OCI-LY1 (cell line): ENCODE results near the gene IL1RN.

ENCODE experiments used
- H2AFZ ChIP-seq: fragments of 200-600 bp; sonication (generic), shearing (Covaris generic); 2 replicates; pipeline ENCODE4 v1.6.0; 2014; ENCODE audit warnings: antibody characterized with exemption, mild to moderate bottlenecking, low read length
- H3F3A ChIP-seq: fragments of 200-600 bp; sonication (generic), shearing (Covaris generic); 2 replicates; pipeline ENCODE4 v1.6.0; 2014; ENCODE audit warnings: mild to moderate bottlenecking, antibody characterized with exemption, low read length, moderate library complexity; ENCODE audit not compliant: insufficient read depth
- H3K27ac ChIP-seq: fragments of 200-600 bp; sonication (generic); 2 replicates; pipeline ENCODE4 v1.5.1; 2014; ENCODE audit warnings: low read length, mixed run types, mild to moderate bottlenecking, low read depth; ENCODE audit not compliant: poor library complexity, severe bottlenecking
- H3K27me3 ChIP-seq: fragments of 200-600 bp; sonication (generic); 2 replicates; pipeline ENCODE4 v1.6.0; 2014; ENCODE audit warnings: antibody characterized with exemption, mild to moderate bottlenecking, low read length, moderate library complexity; ENCODE audit not compliant: insufficient read depth
- H3K36me3 ChIP-seq: fragments of 200-600 bp; sonication (generic); 2 replicates; pipeline ENCODE4 v1.6.1; 2014; ENCODE audit warnings: mild to moderate bottlenecking, antibody characterized with exemption, low read length, moderate library complexity, mixed read lengths; ENCODE audit not compliant: insufficient read depth
- H3K4me1 ChIP-seq: fragments of 200-600 bp; sonication (generic); 2 replicates; pipeline ENCODE4 v1.5.1; 2014; ENCODE audit warnings: mild to moderate bottlenecking, low read length, moderate library complexity; ENCODE audit not compliant: insufficient read depth, severe bottlenecking
- H3K4me2 ChIP-seq: fragments of 200-600 bp; sonication (generic), shearing (Covaris generic); 2 replicates; pipeline ENCODE4 v1.6.1; 2014; ENCODE audit warnings: low read length
- H3K4me3 ChIP-seq: fragments of 200-600 bp; sonication (generic); 2 replicates; pipeline ENCODE4 v1.5.1; 2014; ENCODE audit warnings: low read length, low read depth, mild to moderate bottlenecking, mixed read lengths; ENCODE audit not compliant: poor library complexity, severe bottlenecking
- H3K79me2 ChIP-seq: fragments of 200-600 bp; shearing (Covaris generic); 2 replicates; pipeline ENCODE4 v1.6.1; 2016; ENCODE audit warnings: mixed run types, low read length, mixed read lengths; ENCODE audit not compliant: insufficient read depth
- H3K9ac ChIP-seq: fragments of 200-600 bp; sonication (generic), shearing (Covaris generic); 2 replicates; pipeline ENCODE4 v1.6.1; 2014; ENCODE audit warnings: mild to moderate bottlenecking, low read length, mixed read lengths
- H3K9me2 ChIP-seq: fragments of 200-600 bp; sonication (generic), shearing (Covaris generic); 2 replicates; pipeline ENCODE4 v1.6.1; 2014; ENCODE audit warnings: low read depth, mild to moderate bottlenecking, low read length, mixed read lengths
- H3K9me3 ChIP-seq: fragments of 200-600 bp; shearing (Covaris generic); 2 replicates; pipeline ENCODE4 v1.6.1; 2014; ENCODE audit warnings: low read length, mixed read lengths
- H4K20me1 ChIP-seq: fragments of 200-600 bp; sonication (generic), shearing (Covaris generic); 2 replicates; pipeline ENCODE4 v1.6.0; 2016; ENCODE audit warnings: mild to moderate bottlenecking, low read length; ENCODE audit not compliant: insufficient read depth
- CTCF ChIP-seq: fragments of 200-600 bp; sonication (generic), shearing (Covaris generic); IDR thresholded peaks from 2 replicates; pipeline ENCODE4 v1.5.1; 2017; ENCODE audit warnings: mild to moderate bottlenecking, antibody characterized with exemption, low read length, moderate library complexity, mixed read lengths
- EZH2 ChIP-seq: fragments of 200-600 bp; sonication (generic), shearing (Covaris generic); IDR thresholded peaks from 2 replicates; pipeline ENCODE4 v1.8.0; 2017; ENCODE audit warnings: borderline replicate concordance, mixed run types, mild to moderate bottlenecking, antibody characterized with exemption, low read length, moderate library complexity, mixed read lengths

The IL1RN gene

GRCh38 chr2:113164215-113164929, 37.0 kb downstream of the IL1RN start:
- Histone ChIP-seq H3K27ac (no peak overlapping the region), H3K36me3 (no peaks in the 10 kb centered on the region), H3K4me3 (no peak overlapping the region), H3F3A (no peaks in the 10 kb centered on the region), H3K4me2 (no peak overlapping the region), H3K79me2 (no peaks in the 10 kb centered on the region), H3K27me3 (no peaks in the 10 kb centered on the region), H3K9me3 (no peaks in the 10 kb centered on the region), H3K9me2 (no peaks in the 10 kb centered on the region), H3K4me1 (peaks cover 12% of the 10 kb centered on the region), H2AFZ (no peak overlapping the region), H3K9ac (no peak overlapping the region), H4K20me1 (no peaks in the 10 kb centered on the region)
- TF ChIP-seq EZH2, result no peak
- TF ChIP-seq CTCF, result no peak

GRCh38 chr2:113164930-113165585, 37.7 kb downstream of the IL1RN start:
- no peaks in the 10 kb centered on the region for H3K9me2 ChIP-seq
- H3K27me3 ChIP-seq, result no peaks in the 10 kb centered on the region
- no peak overlapping the region for H3K27ac ChIP-seq
- peaks cover 12% of the 10 kb centered on the region for H3K4me1 ChIP-seq
- H2AFZ ChIP-seq, result no peak overlapping the region
- H3K9ac ChIP-seq, result no peak overlapping the region
- no peaks in the 10 kb centered on the region for H3K79me2 ChIP-seq
- no peaks in the 10 kb centered on the region for H3K36me3 ChIP-seq
- TF ChIP-seq EZH2 (no peak), CTCF (no peak)
- no peak overlapping the region for H3K4me2 ChIP-seq
- no peaks in the 10 kb centered on the region for H4K20me1 ChIP-seq
- no peaks in the 10 kb centered on the region for H3K9me3 ChIP-seq
- no peak overlapping the region for H3K4me3 ChIP-seq
- H3F3A ChIP-seq, result no peaks in the 10 kb centered on the region

GRCh38 chr2:113166187-113166645, 38.8 kb downstream of the IL1RN start:
- peaks cover 12% of the 10 kb centered on the region for H3K4me1 ChIP-seq
- no peaks in the 10 kb centered on the region for H3K9me3 ChIP-seq
- no peaks in the 10 kb centered on the region for H4K20me1 ChIP-seq
- H3F3A ChIP-seq, result no peaks in the 10 kb centered on the region
- H3K9me2 ChIP-seq, result no peaks in the 10 kb centered on the region
- no peaks in the 10 kb centered on the region for H3K79me2 ChIP-seq
- H3K27me3 ChIP-seq, result no peaks in the 10 kb centered on the region
- no peak overlapping the region for H3K27ac ChIP-seq
- H3K9ac ChIP-seq, result no peak overlapping the region
- H3K36me3 ChIP-seq, result no peaks in the 10 kb centered on the region
- H3K4me2 ChIP-seq, result no peak overlapping the region
- TF ChIP-seq CTCF, result no peak
- no peak for TF ChIP-seq EZH2
- H3K4me3 ChIP-seq, result no peak overlapping the region
- no peak overlapping the region for H2AFZ ChIP-seq
